Tibial nerve (tissue), 3 donors: Measurements from ENCODE around the gene RBMS3.

Source experiments
- EP300 ChIP-seq, 2 donors: sonication (generic); formaldehyde crosslinking; IDR thresholded peaks; one replicate each; pipeline ENCODE4 v1.6.1; 2017; ENCODE audit warnings: antibody characterized with exemption in 2 of 2, mild to moderate bottlenecking in 1 of 2
- POLR2A ChIP-seq, 2 donors: fragments of 450-650 bp; IDR thresholded peaks; one replicate each; pipeline ENCODE4 v1.6.1; 2017; ENCODE audit warnings: antibody characterized with exemption in 2 of 2, mild to moderate bottlenecking in 2 of 2, moderate library complexity in 2 of 2

DNA sequence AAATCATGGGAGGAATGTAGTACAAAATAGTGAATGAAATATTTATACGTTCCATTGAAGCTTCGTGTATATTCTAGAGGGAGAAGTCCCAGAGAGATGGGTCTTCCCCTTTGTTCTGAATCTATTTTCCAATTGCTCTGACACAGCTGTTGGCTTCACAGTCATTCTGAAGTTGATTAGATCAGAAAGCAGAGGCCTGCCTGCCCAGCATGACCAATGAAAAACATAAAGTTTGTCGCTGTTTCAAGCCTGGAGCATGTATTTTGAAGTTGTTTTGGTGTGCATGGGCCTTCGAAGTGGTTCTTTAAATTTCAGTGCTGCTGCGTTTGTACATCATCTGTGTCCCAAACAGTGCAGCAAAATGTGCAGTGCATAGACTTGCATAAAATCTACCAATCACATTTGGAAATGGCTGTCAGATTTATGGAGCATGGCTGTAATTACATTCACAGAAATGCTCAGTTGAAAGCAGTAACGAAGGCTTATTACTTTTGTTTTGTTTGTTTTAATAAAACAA, 31.0 kb upstream of the RBMS3 start:
- no peak for TF ChIP-seq POLR2A (IDR thresholded peaks at IDR 0.05)
- no peak for TF ChIP-seq EP300 (IDR thresholded peaks at IDR 0.05)
